ENCODE data around the gene PDGFD.

The PDGFD gene

DNA sequence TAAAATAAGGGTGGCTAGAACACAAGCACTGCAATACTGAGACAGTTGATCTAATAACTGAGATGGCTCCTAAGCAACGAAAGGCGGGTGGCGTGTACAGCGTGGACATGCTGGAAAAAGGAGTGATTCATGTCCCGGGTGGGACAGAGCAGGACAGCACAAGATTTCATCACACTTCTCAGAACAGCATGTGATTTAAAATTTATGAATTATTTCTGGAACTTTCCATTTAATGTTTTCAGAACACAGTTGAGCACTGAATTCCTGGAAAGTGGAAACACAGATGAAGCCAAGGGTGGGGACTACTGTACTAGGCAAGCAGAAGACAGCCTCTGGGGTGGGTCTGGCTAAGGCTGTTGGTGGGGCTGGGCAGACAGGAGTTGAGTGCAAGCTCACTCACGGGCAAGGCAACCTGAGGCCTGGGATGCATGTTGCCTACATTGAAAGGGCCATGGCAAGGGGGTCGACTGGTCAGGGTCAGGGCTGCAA lies 293.1 kb downstream of the PDGFD start:
- H3K4me1 ChIP-seq (ENCODE audit: control insufficient read depth in 5 of 5, insufficient read depth in 5 of 5, low read length in 5 of 5): peaks cover 0 to 25% (median 13%) of the 10 kb centered on the region in 5 donors
- peaks cover 0 to 3% (median 0%) of the 10 kb centered on the region in 5 donors for H3K9me3 ChIP-seq (ENCODE audit: control insufficient read depth in 5 of 5, low read length in 5 of 5)
- no peak overlapping the region for H3K4me3 ChIP-seq (ENCODE audit: low read depth in 1 of 5, low read length in 5 of 5)
- H3K36me3 ChIP-seq (ENCODE audit: control insufficient read depth in 5 of 5, insufficient read depth in 5 of 5, low read length in 5 of 5): no peaks in the 10 kb centered on the region
- H3K9ac ChIP-seq (ENCODE audit: low read length in 5 of 5): no peak overlapping the region
- no peak overlapping the region for H3K27ac ChIP-seq (ENCODE audit: low read depth, low read length)
- H3K27me3 ChIP-seq (ENCODE audit: control insufficient read depth in 5 of 5, insufficient read depth in 4 of 5, low read length in 5 of 5): no peaks in the 10 kb centered on the region

DNA sequence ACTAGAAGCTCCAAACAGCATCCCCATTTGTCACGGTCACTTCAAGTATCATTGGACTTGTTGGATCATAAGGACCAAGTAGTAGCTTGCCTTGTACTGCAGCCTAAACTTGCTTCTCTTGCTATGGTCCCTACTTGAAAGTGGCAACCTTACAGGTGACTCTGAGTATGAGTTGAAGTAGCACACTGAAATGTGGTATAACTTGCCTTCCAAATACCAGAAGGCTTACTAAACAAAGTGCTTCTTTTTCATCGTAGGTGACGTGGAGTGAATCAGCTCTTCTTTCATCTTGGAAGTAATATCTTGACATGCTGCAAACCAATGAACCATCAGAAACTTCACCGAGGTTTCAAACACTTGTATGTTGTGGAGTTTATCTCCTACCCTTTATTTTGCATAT lies 296.5 kb downstream of the PDGFD start:
- Histone ChIP-seq H3K9ac (ENCODE audit: low read length in 5 of 5) (no peak overlapping the region), H3K9me3 (ENCODE audit: control insufficient read depth in 5 of 5, low read length in 5 of 5) (peaks cover 0 to 3% (median 0%) of the 10 kb centered on the region in 5 donors), H3K27ac (ENCODE audit: low read depth, low read length) (no peak overlapping the region), H3K36me3 (ENCODE audit: control insufficient read depth in 5 of 5, insufficient read depth in 5 of 5, low read length in 5 of 5) (no peaks in the 10 kb centered on the region), H3K4me3 (ENCODE audit: low read depth in 1 of 5, low read length in 5 of 5) (no peak overlapping the region), H3K27me3 (ENCODE audit: control insufficient read depth in 5 of 5, insufficient read depth in 4 of 5, low read length in 5 of 5) (no peaks in the 10 kb centered on the region), H3K4me1 (ENCODE audit: control insufficient read depth in 5 of 5, insufficient read depth in 5 of 5, low read length in 5 of 5) (peaks cover 0 to 25% (median 13%) of the 10 kb centered on the region in 5 donors)

DNA sequence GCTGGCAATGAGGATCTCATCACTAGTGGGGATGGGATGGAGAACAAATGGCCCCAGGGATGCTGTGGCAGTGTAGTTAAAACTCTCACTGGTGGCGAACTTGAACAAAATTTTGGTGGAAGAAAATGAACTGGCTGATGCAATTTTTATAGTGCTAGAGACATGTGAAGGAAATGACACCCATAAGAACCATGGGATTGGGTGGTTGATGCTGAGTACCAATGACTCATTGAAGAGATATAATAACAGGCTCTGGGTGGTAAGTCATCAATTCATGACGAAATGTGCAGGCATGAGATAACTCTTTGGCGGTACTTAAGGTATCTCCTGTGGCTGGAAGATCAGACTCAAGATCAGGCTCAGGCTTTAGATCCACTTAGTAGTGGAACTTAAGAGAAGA lies 300.4 kb downstream of the PDGFD start:
- no peaks in the 10 kb centered on the region for H3K36me3 ChIP-seq (ENCODE audit: control insufficient read depth in 5 of 5, insufficient read depth in 5 of 5, low read length in 5 of 5)
- H3K9ac ChIP-seq (ENCODE audit: low read length in 5 of 5): no peak overlapping the region
- H3K27ac ChIP-seq (ENCODE audit: low read depth, low read length): no peak overlapping the region
- H3K9me3 ChIP-seq (ENCODE audit: control insufficient read depth in 5 of 5, low read length in 5 of 5): no peaks in the 10 kb centered on the region
- no peaks in the 10 kb centered on the region for H3K4me1 ChIP-seq (ENCODE audit: control insufficient read depth in 5 of 5, insufficient read depth in 5 of 5, low read length in 5 of 5)
- no peaks in the 10 kb centered on the region for H3K27me3 ChIP-seq (ENCODE audit: control insufficient read depth in 5 of 5, insufficient read depth in 4 of 5, low read length in 5 of 5)
- no peak overlapping the region for H3K4me3 ChIP-seq (ENCODE audit: low read depth in 1 of 5, low read length in 5 of 5)

DNA sequence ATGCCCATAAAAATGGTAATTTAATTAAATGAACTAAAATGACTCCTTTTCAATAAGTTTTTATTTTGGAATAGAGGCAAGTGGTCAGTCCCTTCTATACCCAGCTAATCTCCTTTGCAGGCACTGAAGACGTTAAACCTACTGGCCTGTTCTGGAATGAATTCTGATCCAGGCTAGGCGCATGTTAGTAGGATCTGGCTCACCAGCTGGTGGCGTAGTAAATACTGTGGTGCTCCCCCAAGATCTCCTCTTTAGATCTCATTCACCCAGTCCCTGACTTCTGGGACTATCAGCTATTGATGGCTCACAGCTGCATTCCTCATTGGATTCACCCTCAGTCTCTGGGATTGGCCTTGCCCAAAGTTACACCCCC lies 301.2 kb downstream of the PDGFD start:
- Histone ChIP-seq H3K9me3 (ENCODE audit: control insufficient read depth in 5 of 5, low read length in 5 of 5) (no peaks in the 10 kb centered on the region), H3K27me3 (ENCODE audit: control insufficient read depth in 5 of 5, insufficient read depth in 4 of 5, low read length in 5 of 5) (no peaks in the 10 kb centered on the region), H3K4me3 (ENCODE audit: low read depth in 1 of 5, low read length in 5 of 5) (no peak overlapping the region), H3K9ac (ENCODE audit: low read length in 5 of 5) (no peak overlapping the region), H3K4me1 (ENCODE audit: control insufficient read depth in 5 of 5, insufficient read depth in 5 of 5, low read length in 5 of 5) (no peaks in the 10 kb centered on the region), H3K27ac (ENCODE audit: low read depth, low read length) (no peak overlapping the region), H3K36me3 (ENCODE audit: control insufficient read depth in 5 of 5, insufficient read depth in 5 of 5, low read length in 5 of 5) (no peaks in the 10 kb centered on the region)

DNA sequence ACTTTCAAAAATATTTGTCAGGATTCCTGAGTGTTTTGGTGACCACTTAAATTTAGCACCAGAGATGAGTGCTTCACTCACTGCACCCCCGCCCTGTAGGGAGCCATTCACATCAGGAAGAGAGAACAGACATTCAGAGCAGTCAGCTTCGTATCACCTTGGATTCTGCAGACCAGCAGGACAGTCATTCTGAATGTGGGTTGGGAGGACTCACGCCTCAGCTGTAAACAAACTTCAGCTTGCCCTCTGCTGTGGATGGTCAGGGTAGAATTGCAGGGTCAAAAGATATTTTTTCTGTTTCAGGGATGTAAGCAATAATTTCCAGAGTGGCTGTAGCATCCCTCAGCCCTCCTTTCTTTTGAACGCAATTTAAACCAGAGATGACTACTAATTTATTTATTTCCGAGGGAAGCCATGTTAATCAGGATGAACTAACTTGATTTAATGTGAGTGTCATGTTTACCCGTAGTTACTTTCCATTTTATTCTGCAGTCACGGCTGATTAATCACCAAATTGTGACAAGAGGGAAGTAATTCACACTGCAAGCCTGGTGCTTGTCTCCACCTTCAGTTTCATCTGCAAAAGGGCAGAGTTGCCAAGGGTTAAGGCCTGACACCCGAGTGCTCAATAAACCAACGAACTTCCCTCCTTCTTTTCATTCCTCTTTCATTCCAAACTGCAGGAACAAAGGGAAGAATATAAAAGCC lies 301.7 kb downstream of the PDGFD start:
- no peak overlapping the region for H3K4me3 ChIP-seq (ENCODE audit: low read depth in 1 of 5, low read length in 5 of 5)
- H3K9ac ChIP-seq (ENCODE audit: low read length in 5 of 5): no peak overlapping the region
- H3K27ac ChIP-seq (ENCODE audit: low read depth, low read length): no peak overlapping the region
- H3K9me3 ChIP-seq (ENCODE audit: control insufficient read depth in 5 of 5, low read length in 5 of 5): no peaks in the 10 kb centered on the region
- H3K27me3 ChIP-seq (ENCODE audit: control insufficient read depth in 5 of 5, insufficient read depth in 4 of 5, low read length in 5 of 5): no peaks in the 10 kb centered on the region
- no peaks in the 10 kb centered on the region for H3K36me3 ChIP-seq (ENCODE audit: control insufficient read depth in 5 of 5, insufficient read depth in 5 of 5, low read length in 5 of 5)
- no peaks in the 10 kb centered on the region for H3K4me1 ChIP-seq (ENCODE audit: control insufficient read depth in 5 of 5, insufficient read depth in 5 of 5, low read length in 5 of 5)

All from subcutaneous abdominal adipose tissue (tissue), 5 donors.